Adrenal gland (tissue), 5 donors: Measurements from ENCODE around the gene CLDN18.

ENCODE experiments used
- POLR2A ChIP-seq, 2 donors: fragments of 450-650 bp; IDR thresholded peaks; one replicate each; pipeline ENCODE4 v1.6.1; 2017; ENCODE audit warnings: antibody characterized with exemption in 2 of 2, mild to moderate bottlenecking in 2 of 2, moderate library complexity in 1 of 2
- TF ChIP-seq, protein P1 (sequence below), 6 experiments: fragments of 450-650 bp in 4 of 6; fragments of 200-600 bp in 2 of 6; sonication (generic) in 1 of 6; IDR thresholded peaks; 1 replicate in 5 of 6; 2 replicates in 1 of 6; pipeline versions ENCODE4 v1.5.1 to v1.8.0; 2016 to 2021; ENCODE audit warnings: antibody characterized with exemption in 6 of 6, mild to moderate bottlenecking in 2 of 6, moderate library complexity in 1 of 6
- donor health status: DM: no; HTN: no; CAD: no.

DNA sequence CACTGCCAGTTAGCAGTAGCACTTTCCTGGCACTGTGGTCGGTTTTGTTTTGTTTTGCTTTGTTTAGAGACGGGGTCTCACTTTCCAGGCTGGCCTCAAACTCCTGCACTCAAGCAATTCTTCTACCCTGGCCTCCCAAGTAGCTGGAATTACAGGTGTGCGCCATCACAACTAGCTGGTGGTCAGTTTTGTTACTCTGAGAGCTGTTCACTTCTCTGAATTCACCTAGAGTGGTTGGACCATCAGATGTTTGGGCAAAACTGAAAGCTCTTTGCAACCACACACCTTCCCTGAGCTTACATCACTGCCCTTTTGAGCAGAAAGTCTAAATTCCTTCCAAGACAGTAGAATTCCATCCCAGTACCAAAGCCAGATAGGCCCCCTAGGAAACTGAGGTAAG, 22.6 kb downstream of the CLDN18 start:
- no peak for TF ChIP-seq POLR2A (IDR thresholded peaks at IDR 0.05)
- TF ChIP-seq, protein P1, sequence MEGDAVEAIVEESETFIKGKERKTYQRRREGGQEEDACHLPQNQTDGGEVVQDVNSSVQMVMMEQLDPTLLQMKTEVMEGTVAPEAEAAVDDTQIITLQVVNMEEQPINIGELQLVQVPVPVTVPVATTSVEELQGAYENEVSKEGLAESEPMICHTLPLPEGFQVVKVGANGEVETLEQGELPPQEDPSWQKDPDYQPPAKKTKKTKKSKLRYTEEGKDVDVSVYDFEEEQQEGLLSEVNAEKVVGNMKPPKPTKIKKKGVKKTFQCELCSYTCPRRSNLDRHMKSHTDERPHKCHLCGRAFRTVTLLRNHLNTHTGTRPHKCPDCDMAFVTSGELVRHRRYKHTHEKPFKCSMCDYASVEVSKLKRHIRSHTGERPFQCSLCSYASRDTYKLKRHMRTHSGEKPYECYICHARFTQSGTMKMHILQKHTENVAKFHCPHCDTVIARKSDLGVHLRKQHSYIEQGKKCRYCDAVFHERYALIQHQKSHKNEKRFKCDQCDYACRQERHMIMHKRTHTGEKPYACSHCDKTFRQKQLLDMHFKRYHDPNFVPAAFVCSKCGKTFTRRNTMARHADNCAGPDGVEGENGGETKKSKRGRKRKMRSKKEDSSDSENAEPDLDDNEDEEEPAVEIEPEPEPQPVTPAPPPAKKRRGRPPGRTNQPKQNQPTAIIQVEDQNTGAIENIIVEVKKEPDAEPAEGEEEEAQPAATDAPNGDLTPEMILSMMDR (IDR thresholded peaks at IDR 0.05): no peak
